NOMO-1 treated with DMSO at 0.1 percent for 48 hours (cell line): ENCODE data around the gene OPRM1.
"Not testable (repeated sequence)": the region's sequence is repeated elsewhere in the genome, so short reads cannot be mapped to it uniquely, and the experiment has no call there.

Source experiments
- DNase-seq: peaks from one replicate; lab custom pipeline; 2025; ENCODE audit not compliant: unreplicated experiment; lab: John Stamatoyannopoulos, UW

Gene OPRM1

GRCh38 chr6:154140743-154141142 is 101.7 kb downstream of the OPRM1 start:
- DNase-seq: no peak

- no peak for DNase-seq
These were observed 104.7 kb downstream of the OPRM1 start for GRCh38 chr6:154143753-154144152.

- DNase-seq: peak; percentile 79
These were observed 115.4 kb downstream of the OPRM1 start for GRCh38 chr6:154154389-154154967.

- DNase-seq: peak; percentile 76
These were observed 117.3 kb downstream of the OPRM1 start for GRCh38 chr6:154156135-154156896.

- no peak for DNase-seq
These were observed 118.0 kb downstream of the OPRM1 start for GRCh38 chr6:154157082-154157481.

GRCh38 chr6:154157706-154158105 is 118.7 kb downstream of the OPRM1 start:
- DNase-seq: no peak

- no peak for DNase-seq
These were observed 120.1 kb downstream of the OPRM1 start for GRCh38 chr6:154159126-154159525.

GRCh38 chr6:154161689-154162088 is 122.6 kb downstream of the OPRM1 start:
- DNase-seq: peak; percentile 60

GRCh38 chr6:154164397-154164796 is 125.4 kb downstream of the OPRM1 start:
- no peak for DNase-seq

- DNase-seq: peak; percentile 48
These were observed 126.4 kb downstream of the OPRM1 start for GRCh38 chr6:154165478-154165877.

- no peak for DNase-seq
These were observed 127.1 kb downstream of the OPRM1 start for GRCh38 chr6:154166140-154166539.

GRCh38 chr6:154167126-154167525 is 128.1 kb downstream of the OPRM1 start:
- DNase-seq: no peak

- DNase-seq: peak; percentile 89
These were observed 130.3 kb downstream of the OPRM1 start for GRCh38 chr6:154169193-154169847.

GRCh38 chr6:154170106-154170505 is 131.1 kb downstream of the OPRM1 start:
- peak; percentile 52 for DNase-seq

GRCh38 chr6:154172393-154172792 is 133.4 kb downstream of the OPRM1 start:
- not testable (repeated sequence) for DNase-seq

GRCh38 chr6:154179434-154179833 is 140.4 kb downstream of the OPRM1 start:
- DNase-seq: no peak

GRCh38 chr6:154187203-154187602 is 148.2 kb downstream of the OPRM1 start:
- DNase-seq: no peak

- no peak for DNase-seq
These were observed 148.7 kb downstream of the OPRM1 start for GRCh38 chr6:154187714-154188113.

- DNase-seq: no peak
These were observed 157.4 kb downstream of the OPRM1 start for GRCh38 chr6:154196333-154196885.

- no peak for DNase-seq
These were observed 158.3 kb downstream of the OPRM1 start for GRCh38 chr6:154197196-154197860.

GRCh38 chr6:154201688-154202087 is 162.6 kb downstream of the OPRM1 start:
- not testable (repeated sequence) for DNase-seq
